HG03575 (cell line): Measurements from ENCODE around the gene CHD1.

Experiments
- ATAC-seq: cut with Tn5 transposase; IDR thresholded peaks from one replicate; pipeline ENCODE4 v1.9.1; 2021; ENCODE audit not compliant: unreplicated experiment, insufficient number of reproducible peaks, low FRiP score; ENCODE audit errors: extremely low read depth

Gene CHD1

DNA sequence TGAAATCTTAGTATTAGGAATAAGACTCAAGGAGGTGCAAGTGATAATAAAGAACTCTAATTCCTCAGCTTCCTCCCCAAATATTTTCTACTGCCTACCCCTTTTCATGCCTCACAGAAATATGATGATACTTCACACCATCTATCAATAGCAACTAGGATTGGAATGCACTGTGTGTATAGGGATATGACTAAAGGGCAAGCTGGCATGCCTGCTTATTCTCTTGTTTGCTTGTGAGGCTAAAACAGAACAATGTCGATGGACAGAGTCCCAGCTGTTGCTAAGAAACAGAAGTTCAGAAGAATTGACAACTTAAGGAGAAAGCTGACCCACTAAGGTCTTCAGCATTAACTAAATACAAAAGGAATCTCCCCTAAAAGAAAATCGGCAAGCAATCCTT, 9.7 kb upstream of the CHD1 start:
- no peak for ATAC-seq

DNA sequence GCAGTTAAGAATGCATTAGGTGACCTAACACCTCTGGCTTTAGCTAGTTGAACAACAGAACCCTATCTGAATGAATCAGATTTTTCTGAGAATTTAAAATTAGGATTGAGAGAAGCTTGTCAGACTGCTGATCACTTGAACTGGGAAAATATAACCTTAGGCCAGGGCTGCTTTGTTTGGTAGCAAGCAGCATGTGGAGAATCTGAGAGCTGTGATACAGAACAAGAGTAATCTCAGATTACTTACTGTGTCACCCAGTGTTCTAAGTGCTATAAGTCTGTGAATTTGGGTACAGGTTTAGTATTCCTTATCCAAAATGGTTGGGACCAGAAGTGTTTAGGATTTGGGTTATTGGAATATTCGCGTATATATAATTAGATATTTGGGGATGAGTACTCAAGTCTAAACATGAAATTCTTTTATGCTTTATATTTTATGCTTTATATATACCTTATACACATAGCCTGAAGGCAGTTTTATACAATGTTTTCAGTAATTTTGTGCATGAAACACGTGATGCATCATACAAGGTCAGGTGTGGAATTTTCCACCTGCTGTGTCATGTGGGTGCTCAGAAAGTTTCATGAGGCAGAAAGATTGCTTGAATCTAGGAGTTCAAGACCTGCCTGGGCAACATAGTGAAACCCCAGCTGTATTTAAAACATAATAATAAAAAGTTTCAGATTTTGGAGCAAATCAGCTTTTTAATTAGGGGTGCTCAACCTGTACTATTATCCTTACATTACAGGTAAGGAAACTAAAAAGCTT, 8.3 kb upstream of the CHD1 start:
- no peak for ATAC-seq

- no peak for ATAC-seq
These were observed 6.4 kb upstream of the CHD1 start for GRCh38 chr5:98935206-98935605.

GRCh38 chr5:98934546-98934945, 5.7 kb upstream of the CHD1 start:
- no peak for ATAC-seq

DNA sequence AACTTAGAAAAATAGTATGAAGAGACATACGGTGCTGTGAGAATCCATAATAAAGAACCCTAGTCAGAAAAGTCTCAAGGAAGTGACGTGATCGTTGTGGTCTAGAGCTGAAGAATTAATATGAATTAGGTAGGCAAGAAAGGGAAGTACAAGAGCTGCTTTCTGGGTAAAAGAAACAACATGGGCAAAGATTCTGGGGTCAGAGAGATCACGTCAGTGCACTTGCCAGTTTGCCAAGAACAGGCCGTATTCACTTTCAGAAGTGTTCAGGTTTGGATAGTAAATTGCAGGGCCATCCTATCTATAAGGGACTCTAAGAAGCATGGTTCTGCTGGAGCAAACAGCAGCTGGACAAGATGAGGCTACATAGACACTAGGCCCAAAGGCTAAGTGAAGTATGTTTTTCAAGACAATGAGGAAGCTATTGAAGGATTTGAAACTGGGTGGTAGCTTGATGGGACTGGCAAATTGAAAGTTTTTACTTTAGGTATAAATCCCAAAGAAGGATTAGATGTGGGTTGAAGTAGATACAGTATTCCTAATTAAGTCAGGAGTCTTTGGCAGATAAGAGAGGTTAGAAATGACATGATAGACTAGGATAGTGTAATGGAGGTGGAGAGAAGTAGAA, 4.8 kb upstream of the CHD1 start:
- ATAC-seq = peak; percentile 23

GRCh38 chr5:98930972-98931762, 2.4 kb upstream of the CHD1 start:
- no peak for ATAC-seq

GRCh38 chr5:98929710-98930298, 997 bp upstream of the CHD1 start:
- peak; percentile 79 for ATAC-seq

DNA sequence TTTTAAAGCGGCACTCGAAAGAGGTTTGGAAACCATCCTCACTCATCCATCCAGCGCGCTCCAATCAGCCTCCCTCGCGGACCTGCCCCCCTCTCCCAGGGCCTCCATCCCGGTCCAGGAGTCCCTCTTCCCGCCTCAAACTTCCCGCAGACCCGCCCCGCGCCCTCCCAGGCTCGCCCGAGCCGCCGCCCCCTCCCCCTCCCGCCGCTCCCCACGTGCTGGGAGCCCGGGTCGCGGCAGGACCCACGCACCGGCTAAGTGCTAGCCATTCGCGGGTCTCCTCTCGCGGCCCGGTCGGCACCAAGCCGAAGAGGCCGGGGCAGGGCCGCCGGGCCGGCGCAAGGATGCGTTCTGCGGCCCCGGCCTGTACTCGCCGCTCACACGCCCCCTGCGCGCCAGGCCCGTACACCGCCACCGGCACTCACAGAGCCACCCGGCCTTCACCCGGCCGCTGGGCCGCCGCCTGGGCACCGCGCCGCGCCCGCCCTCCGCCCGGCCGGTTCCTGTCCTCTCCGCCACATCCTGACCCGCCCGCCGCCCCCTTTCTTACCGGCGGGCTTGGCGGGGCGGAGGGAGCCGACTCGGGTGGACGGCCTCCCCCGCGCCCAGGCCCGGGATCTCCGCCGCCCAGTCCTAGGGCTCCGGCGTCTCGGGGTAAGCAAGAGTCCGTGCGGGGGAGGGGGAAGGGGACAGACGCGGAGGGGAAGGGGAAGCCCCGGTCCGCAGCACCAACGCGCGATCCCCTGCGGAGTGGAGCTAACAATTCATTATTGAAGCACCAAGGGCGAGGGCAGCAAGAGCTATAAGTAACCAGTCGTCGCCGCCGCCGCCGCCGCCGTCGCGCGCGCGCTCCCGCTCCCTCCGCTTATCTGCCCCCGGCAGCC, 576 bp downstream of the CHD1 start:
- ATAC-seq = no peak

DNA sequence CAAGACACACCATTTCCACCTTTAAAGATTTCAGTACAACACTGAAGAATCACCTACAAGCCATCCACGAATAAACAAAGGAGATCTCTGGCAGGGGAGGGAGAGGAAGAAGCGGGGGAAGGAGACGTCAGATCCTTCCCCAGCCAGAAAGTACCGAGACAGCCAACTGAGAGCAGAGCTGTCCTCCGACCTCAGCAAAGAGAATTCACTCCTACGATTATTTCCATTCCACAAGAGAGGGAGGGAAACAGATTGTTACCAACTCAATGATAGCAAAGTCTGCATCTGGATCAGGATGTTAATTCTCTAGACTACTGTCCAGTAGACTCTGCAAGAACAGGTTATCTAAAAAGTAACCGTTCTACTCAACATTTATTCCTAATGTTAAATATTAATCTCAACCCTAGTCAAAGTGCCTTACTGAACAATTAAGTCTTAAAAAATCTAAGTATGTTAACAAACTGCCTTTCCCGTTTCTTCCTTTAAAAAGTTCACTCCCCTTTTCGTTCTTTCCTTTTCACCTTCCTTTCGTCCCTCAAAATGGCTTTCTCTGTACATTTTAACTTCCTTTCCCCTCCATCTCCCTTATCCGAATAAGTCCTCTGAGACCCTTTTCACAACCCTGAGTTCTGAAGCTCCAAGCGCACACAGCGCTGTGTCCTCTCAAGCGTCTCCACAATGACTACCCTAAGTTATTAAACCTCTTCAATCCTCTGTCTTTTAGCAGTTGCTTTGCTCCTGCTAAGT, 1.4 kb downstream of the CHD1 start:
- no peak for ATAC-seq

DNA sequence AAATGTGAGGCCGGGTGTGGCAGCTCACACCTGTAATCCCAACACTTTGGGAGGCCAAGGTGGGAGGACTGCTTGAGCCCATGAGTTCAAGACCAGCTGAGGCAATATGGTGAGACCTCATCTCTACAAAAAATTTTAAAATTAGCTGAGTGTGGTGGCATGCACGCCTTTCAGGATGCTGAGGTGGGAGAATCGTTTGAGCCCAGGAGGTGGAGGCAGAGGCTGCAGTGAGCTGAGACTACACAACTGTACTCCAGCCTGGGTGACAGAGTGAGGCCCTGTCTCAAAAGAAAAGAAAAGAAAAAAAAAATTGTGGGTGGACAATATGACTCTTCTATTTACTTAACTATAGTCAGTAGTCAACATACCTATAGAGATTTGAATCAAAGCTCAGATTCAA, 4.8 kb downstream of the CHD1 start:
- ATAC-seq = no peak

DNA sequence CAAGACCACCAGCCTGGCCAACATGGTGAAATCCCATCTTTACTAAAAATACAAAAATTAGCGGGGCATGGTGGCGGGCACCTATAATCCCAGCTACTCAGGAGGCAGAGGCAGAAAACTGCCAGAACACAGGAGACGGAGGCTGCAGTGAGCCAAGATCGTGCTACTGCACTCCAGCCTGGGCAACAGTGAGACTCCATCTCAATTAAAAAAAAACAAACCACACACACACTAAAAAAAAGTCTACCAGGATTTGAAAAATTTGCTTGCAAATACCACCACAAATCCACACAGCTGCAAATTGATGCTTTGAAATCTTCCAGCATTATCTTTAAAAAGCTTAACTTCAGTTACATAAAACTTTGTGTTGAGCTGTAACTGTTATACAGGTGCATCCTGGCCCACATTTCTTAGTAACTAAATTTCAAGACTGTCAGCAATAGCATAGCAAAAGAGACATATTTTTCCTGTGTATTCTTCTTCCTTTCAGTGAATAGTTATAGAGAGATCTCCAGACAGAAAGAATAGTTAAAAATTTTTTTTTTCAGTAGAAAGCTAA, 6.8 kb downstream of the CHD1 start:
- no peak for ATAC-seq

DNA sequence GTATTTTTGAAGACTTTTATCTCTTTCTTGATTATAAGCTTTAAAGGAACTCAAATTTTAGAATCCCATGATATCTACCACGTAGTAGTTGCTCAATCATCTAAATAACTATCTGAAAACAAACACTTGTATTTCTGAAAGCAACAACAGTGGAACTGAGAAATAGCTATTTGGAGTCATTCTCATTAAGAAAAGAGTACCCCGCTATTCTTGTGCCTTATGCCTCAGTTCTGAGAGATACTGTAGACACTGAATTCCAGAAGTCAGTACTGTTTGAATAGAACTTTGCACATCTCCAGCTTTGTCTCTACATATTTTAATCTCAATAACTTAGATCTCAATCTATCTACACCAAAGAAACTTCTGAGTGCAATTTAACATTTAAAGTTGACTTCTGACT, 11.4 kb downstream of the CHD1 start:
- no peak for ATAC-seq

GRCh38 chr5:98916540-98916939, 12.3 kb downstream of the CHD1 start:
- no peak for ATAC-seq

DNA sequence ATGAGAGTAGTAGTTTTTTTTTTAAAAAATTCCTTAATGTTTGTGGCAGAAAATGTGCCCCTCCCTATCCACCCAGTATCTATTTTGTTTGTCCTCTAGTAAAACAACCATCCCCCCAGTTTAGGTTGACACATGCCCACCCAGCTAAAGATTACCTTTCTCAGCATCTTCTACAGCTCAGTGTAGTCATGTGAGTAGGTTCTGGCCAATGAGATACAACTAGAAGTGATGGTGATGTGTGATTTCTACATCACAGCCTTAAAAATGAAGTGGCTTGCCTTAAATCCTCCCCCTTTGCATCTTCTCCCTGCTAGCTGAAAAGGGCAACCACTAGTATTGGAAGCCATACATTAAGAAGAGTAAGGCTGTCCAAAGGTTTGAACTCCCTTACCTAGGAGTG, 14.9 kb downstream of the CHD1 start:
- no peak for ATAC-seq

GRCh38 chr5:98911280-98912040, 17.3 kb downstream of the CHD1 start:
- no peak for ATAC-seq

- ATAC-seq = no peak
These were observed 19.4 kb downstream of the CHD1 start for GRCh38 chr5:98909363-98909762.

- no peak for ATAC-seq
These were observed 20.9 kb downstream of the CHD1 start for GRCh38 chr5:98907951-98908350.
